ENCODE results near the gene CHD1L.
"Not testable (repeated sequence)": the region's sequence is repeated elsewhere in the genome, so short reads cannot be mapped to it uniquely, and the experiment has no call there.

Gene CHD1L

GRCh38 chr1:147272042-147272441, 29.6 kb downstream of the CHD1L start:
- no peak for DNase-seq

- DNase-seq: peak; percentile 53
Observed at GRCh38 chr1:147273409-147274336, 31.2 kb downstream of the CHD1L start.

- DNase-seq: no peak
Observed at GRCh38 chr1:147281950-147282349, 39.5 kb downstream of the CHD1L start.

- no peak for DNase-seq
Observed at GRCh38 chr1:147283011-147283410, 40.5 kb downstream of the CHD1L start.

GRCh38 chr1:147287133-147287865, 44.8 kb downstream of the CHD1L start:
- DNase-seq: peak; percentile 25

GRCh38 chr1:147292012-147292411, 49.5 kb downstream of the CHD1L start:
- peak; percentile 33 for DNase-seq

- peak; percentile 78 for DNase-seq
Observed at GRCh38 chr1:147292631-147293251, 50.3 kb downstream of the CHD1L start.

GRCh38 chr1:147297438-147297837, 55.0 kb downstream of the CHD1L start:
- DNase-seq: no peak

GRCh38 chr1:147305803-147306202, 63.3 kb downstream of the CHD1L start:
- not testable (repeated sequence) for DNase-seq

GRCh38 chr1:147316968-147317367, 74.5 kb downstream of the CHD1L start:
- DNase-seq: no peak

GRCh38 chr1:147326933-147327687, 84.6 kb downstream of the CHD1L start:
- DNase-seq: not testable (repeated sequence)

- no peak for DNase-seq
Observed at GRCh38 chr1:147334292-147334691, 91.8 kb downstream of the CHD1L start.

- DNase-seq: no peak
Observed at GRCh38 chr1:147336291-147336690, 93.8 kb downstream of the CHD1L start.

GRCh38 chr1:147337040-147337630, 94.7 kb downstream of the CHD1L start:
- DNase-seq: no peak

GRCh38 chr1:147338571-147338970, 96.1 kb downstream of the CHD1L start:
- DNase-seq: no peak

- no peak for DNase-seq
Observed at GRCh38 chr1:147341246-147341645, 98.8 kb downstream of the CHD1L start.

Measured in kidney glomerular epithelial cell (primary cell).